IPS-NIHi11 (cell line): ENCODE data around the gene NRG3.
"Not testable (repeated sequence)": the region's sequence is repeated elsewhere in the genome, so short reads cannot be mapped to it uniquely, and the experiment has no call there.

Experiments
- DNase-seq: peaks from one replicate; pipeline ENCODE4 v3.0.0; 2012; ENCODE audit warnings: mixed read lengths, low spot score

The NRG3 gene

DNA sequence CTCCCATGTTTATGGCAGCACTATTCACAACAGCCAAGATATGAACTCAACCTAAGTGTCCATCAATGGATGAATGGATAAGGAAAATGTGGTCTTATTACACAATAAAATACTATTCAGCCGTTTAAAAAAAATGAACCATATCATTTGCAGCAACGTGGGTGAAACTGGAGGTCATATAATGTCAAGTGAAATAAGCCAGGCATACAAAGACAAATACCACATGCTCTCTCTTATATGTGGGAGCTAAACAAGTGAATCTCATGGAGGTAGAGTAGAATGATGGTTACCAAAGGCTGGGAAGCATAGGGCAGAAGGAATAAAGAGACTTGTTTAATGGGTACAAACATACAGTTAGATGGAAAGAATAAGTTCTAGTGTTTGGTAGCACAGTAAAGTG is 699.1 kb downstream of the NRG3 start:
- no peak for DNase-seq

DNA sequence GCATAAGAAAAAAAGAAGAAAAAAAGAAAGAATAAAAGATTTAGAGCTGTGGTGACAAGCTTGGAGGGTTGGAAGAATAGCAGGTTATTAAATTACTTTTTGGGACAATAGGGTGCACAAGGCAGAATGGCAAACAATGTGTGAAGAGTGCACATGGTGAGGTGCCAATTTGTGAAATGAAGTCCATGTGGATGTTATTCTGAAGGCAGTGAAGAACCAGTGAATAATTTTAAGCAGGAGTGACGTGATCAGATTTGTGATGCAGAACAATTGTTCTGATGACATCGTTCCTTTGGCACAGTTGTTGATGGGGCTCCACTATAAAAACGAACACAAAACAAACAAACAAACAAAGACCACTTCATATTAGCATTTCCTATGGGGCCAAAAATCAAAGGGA is 700.3 kb downstream of the NRG3 start:
- DNase-seq = no peak

DNA sequence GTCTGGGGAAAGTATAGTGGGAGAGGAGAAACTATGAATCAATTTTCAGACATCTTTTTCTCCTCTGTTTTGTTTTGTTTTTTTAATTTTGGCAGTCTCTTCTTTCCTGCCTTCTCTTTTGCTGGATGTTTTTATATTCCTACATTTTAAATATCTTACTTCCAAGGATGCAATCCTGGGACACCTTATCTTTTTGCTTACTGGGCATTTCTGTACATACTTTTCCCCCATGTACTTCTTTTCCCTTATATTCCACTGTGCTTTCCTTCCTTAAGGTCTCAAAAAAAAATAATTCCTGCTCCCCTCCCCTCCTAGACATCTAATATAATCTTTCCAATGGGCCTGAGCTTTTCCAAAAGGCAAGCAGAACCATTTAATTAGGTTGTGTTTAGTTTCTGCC is 701.1 kb downstream of the NRG3 start:
- DNase-seq = no peak

DNA sequence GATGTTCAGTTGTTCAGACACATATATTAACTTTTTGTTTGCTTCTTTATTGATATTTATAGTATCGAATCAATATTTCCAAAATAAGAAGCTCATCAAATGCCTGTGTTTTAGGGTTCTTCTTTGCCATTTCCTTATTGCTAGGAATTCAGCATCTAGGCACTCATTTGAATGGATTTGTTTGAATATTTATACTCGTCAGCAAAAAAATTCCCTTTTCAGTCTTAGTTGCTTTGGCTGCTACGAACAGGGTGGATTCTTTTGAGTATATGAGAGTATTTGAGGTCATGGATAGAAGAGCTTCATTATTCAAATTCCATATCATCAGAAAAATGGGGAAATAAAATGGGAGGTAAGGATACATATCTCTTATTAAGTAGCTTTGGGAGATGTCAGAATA is 706.9 kb downstream of the NRG3 start:
- DNase-seq = no peak

DNA sequence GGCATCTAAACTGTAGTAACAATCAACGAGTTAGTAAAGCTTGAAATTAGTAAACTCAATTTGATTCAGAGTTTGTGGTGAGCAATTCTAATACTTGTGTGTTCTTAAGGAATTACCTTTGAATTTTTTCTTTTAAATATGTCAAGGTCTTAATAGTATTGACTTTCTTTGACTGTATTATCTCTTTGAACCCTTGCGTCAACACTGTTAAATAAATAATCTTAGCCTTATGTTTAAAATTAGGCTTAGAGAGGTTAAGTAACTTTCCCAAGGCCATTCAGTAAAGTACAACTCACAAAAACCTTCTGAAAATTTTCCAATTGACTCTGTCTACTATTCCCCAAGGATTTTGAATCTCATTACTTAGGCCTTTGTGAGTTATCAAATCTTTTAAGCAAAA is 716.4 kb downstream of the NRG3 start:
- no peak for DNase-seq

DNA sequence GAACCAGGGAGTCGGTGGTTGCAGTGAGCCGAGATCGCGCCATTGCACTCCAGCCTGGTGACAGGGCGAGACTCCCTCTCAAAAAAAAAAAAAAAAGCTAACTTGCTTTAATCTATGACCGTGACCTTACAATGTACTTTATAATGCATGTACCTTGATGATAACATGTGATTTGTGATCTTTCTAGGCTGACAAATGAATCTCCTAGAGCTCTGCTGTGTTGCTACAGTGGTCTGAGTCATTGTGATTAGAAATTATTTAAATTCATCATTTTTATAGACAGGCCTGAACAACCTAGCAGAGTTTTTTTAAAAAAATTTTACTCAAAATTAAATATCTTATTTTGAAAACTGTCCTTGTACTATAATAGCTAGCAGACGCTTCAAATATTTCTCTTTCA is 722.8 kb downstream of the NRG3 start:
- DNase-seq = no peak

DNA sequence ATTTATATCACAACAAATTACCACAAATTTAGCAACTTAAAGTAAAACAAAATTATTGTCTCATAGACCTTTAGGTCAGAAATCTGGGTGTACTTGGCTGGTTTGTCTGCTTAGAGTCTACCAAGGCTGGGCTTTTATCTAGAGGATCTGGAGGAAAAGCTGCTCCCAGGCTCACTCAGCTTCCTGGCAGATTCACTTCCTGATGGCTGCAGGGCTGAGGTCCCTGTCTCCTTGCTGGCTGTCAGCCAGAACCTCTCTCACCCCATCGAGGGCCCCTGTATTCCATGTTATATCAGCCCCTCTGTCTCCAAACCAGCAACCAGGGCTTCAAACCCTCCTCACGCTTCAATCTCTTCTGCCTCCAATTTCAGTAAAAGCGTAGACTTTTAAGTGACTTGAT is 734.9 kb downstream of the NRG3 start:
- no peak for DNase-seq

DNA sequence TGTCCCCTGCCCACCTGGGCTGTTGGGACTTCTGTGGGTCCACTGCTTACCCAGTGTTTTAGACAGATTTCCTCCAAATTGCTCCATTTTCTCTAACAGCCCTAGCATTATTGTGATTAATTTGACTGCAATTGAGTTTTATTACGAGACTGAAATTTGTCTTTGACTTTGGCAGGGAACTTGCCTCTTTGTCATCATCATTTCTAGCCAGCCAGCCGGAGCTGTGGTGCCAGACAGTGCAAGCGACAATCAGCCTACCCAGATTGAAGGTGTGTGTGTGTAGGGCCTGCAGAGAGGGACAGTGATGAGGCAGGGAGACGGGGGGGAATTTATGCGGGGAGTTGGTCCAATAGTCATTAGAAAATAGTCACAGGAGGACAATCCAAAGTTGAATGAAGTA is 743.0 kb downstream of the NRG3 start:
- DNase-seq = no peak

DNA sequence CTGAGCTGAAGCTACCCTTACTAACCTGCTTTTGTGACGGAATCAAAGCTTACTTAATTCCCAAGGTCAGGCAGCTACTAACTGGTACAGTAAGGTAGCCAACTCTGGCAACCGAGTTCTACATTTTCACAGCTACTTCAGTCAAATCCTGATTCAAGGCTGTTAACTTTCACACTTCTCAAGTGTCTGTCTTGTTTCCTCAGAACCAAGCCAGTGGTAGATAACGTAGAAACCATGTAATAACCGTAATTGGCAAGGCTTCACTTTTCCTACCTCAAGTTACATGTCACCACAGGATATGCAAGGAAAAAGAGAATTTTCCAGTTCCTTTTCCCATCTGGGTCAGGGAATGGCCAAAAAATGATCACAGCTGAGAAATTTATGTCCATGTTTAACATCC is 746.7 kb downstream of the NRG3 start:
- DNase-seq = no peak

DNA sequence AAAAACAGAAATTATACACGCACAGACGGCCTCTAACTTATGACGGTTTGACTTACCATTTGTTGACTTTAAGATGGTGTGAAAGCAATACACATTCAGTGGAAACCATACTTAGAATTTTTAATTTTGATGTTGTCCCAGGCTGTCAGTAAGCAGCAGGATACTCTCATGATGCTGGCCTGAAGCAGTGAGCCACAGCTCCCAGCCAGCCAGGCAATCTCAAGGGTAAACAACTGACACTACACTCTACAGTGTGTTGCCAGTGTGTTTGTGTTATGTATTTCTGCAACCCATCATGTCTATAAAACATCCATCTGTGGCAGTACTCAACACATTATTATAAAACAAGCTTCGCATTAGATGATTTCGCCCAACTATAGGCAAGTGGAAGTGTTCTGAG is 747.5 kb downstream of the NRG3 start:
- no peak for DNase-seq

DNA sequence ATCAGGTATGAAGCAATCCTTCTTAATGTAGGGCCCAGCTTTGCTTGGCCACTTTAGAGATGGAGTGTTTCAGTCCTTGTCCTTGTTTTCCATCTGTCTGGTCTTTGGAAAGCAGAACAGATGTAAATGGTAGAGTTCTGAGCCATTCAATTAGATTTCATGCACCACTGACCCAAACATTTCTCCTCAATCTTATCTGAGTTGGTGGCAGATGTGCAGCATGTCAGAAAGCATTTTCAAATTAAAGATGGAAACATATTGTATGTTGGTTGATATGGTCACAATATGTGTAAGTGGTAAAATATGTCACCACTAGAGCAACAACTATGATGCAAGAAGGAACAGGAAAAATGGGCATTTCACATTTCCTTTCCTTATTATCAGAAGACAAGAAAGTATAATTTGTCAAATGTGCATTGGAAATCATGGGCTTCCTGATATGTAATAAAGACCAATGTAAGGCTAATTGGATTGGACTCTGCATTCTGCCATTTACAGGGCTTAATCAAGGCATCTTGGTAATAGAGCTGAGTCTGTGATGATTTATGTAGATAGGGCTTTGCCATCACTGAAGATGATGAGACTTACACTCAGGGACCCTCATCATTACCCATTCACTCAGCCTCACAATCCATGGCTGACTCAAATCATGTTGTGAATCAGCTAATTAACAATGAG is 750.7 kb downstream of the NRG3 start:
- DNase-seq = no peak

DNA sequence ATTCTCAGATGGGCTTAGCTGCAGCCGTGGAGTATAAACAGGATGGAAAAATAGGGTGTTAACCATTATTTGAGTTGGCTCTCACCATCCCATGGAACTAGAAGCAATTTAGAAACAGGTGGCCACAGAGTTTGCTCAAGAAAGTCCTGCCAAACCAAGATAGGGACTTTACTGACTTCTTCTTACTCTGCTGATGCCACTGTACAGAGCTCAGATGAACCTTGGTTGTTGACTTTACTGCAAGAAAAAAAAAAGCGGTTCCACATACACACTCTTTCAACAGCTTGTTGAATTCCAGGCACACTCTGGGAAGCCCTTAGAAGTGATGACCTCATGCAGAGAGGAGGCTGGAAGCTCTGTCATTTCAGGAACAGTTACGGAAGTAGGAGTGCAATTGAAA is 753.4 kb downstream of the NRG3 start:
- DNase-seq = no peak

DNA sequence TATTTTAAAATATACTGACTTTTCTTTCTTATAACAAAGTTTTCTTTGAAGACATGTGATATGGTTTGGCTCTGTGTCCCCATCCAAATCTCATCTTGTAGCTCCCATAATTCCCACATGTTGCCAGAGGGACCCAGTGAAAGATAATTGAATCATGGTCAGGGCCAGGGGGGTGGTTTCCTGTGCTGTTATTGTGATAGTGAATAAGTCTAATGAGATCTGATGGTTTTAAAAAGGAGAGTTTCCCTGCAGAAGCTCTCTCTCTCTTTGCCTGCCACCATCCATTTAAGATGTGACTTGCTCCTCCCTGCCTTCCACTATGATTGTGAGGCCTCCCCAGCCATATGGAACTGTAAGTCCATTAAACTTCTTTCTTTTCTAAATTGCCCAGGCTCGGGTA is 768.1 kb downstream of the NRG3 start:
- no peak for DNase-seq

DNA sequence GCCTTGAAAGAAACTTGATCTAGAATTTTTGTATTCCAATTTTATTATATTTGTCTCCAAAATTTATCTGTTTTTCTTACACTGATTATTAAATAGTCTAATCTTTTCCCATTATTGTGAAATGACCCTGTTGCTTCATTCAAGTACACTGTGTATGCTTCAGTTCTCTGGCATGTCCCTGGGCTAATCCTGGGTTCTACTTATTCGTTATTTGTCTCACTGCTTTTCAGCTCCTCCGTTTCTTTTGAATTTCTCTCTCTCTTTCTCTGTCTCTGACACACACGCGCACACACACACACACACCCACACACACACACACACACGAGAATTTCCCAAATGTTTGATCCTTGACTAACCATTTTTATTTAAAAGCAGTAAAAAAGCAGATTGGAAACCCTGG is 768.6 kb downstream of the NRG3 start:
- DNase-seq = no peak

DNA sequence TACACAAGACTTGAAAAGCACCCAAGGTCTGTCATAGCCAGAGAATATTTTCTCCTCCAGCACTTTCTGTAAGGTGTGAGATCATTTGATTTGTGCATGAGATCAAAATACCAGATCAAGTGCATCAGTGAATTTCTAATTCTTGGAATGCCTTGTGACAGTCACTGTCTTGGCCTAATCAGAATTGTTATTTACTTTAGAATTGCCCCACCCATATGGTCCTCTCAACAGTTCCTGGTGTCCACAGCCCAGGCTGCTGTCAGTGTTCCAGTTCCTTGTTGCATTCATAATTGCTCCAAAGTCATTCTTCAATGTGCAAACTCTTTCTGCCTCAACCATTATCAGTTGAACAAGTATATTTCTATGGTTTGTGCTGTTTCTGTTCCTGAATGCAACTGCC is 770.2 kb downstream of the NRG3 start:
- no peak for DNase-seq

DNA sequence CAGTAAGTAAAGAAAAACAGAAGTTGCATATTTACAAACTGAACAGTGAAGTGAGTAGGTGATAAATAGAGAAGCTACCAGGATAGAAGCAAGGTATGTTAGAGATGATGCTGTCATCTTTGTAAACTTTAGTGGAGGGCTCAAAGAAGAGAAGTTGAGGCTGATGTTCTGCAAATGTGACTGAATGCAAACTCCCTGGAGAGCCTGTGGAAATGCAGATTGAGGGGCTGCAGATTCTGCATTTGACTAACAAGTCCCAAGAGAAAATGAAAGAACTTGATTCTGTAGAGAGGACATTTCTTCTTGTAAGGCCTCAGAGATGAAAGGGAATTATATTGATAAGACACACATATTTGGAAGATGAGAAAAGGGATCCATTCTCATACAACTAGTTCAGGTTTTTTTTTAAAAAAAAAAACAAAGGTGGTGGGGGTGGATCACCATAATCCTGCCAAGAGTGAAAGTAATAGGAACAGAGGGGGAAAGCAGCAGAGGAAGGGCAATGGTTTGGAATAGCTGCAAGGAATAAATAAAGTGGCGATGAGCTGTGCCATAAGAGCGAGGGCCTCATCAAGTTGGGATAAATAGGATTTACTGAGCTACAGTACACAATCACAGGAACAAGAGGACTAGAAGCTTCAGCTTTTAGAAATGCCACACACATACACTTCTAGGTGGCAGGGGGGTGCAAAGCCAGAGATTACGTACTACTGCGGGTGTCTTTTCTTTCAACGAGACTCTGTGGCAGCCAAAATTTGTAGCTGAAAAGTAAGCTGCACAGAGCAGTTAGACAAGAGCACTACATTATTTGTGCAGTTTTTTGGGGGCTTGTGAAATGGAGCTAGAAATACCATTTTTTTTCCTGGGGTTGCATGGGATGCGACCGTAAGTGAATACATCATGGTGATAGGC is 778.5 kb downstream of the NRG3 start:
- peak; percentile 41 for DNase-seq

DNA sequence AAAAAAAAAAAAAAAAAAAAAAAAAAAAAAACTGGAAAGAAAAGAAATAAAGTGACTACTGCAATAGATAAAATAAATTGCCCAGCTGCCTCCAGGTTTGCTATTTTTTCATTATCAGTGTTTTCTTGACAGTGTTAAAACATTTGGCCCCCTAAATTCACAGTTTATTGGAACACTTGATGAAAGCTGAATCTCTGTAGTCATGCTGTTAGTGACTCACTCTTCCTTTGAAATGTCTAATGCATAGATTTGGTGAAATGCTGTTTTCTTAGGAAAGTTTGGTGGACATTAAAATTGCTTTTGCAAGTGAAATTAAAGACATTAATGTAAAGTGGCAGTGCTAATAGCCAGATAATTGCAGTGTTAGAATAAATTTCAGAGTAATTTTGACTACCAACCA is 785.2 kb downstream of the NRG3 start:
- DNase-seq = no peak

DNA sequence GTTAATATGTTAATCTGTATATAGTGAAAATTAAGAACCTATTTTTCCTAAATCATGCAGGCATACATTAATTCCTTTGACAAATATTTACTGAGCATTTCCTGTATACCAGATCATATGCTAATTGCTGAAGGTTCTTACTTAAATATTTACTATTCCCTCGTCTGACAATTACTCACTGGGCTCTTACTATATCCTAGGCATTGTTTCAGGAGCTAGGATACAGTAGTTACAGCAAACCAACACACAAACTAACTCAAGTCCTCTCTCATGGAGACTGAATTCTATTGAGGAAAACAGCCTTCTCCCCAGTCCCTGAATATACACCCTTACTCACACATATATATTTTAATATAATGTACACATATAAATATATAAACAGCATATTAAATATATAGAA is 786.0 kb downstream of the NRG3 start:
- DNase-seq = no peak

DNA sequence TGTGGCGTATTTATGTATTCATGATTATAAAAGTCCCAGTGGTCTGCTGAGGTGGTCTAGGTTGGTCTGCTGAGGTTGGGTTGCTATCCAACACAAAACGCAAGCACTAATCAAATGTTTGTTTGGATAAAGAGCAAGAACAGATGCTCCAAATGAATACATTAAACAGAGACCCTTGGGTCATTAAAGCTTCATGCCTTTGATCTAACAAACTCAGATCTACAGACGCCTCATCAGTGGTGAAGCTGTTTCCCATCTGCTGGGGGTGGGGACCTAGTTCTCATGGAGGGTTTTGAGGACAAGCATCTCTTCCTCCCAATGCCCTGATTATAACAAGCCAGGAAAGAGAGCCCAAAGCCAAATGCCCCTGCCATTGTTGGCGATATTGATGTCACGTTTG is 786.7 kb downstream of the NRG3 start:
- DNase-seq = no peak

DNA sequence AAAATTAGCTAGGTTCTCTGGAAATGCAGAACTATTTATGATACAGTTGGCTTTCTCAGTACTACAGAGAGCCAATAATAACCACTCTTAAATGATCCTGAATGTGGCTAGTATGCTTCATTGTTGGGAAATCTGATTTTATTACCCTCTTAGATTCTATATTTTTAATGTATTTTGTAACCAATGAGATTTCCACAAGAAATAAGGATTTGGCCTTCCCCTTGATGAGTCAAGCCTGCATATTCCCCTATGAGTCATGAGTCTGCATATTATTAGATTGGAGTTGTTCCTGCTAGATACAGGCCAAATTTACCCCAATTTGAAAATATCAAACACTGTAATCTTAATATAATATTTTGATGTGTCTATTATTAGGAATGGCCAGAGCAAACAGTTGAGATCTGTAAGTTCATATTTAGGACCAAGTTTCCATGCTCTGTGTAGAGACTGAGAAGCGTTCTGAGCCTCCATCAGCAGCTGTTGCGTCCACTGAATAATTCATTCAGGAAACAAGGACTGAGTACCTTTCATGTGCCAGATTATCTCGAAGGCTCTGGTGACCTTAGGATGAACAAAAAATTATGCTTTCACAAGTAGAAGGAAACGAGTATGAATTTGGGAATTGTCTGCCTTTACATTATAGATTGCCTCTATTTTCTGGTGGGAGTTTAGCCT is 793.4 kb downstream of the NRG3 start:
- no peak for DNase-seq

DNA sequence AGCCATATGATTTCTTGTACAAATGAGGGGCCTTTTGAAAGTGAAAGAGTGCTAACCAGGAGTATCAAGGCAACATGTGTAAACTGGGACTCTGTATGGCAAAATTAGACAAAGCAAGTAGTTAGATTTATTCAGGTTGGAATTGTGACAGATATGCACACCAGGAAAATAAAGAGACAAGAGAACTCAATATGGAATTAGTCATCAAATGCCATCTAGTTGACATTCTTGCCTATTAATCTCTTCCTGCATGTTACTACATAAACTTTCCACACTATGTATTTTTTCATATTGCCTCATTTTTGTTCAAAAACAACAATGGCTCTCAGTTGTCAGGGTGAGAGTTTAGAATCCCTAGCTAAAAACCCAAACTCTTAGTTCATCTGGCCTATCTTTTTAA is 799.0 kb downstream of the NRG3 start:
- DNase-seq = no peak

DNA sequence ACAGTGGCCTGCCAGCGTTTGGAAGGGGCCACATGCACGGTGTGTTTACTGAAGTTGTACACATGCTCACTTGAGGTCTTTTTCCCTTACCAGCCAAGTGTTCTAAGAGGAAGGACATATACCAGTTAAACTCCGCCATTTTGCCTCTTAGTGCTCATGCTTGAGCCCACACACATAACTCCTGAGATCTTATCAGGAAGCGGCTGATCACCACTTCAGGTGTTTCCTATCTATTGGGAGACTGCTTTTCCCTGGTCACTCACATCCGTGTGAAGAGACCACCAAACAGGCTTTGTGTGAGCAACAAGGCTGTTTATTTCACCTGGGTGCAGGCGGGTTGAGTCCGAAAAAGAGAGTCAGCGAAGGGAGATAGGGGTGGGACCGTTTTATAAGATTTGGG is 802.9 kb downstream of the NRG3 start:
- DNase-seq = not testable (repeated sequence)

DNA sequence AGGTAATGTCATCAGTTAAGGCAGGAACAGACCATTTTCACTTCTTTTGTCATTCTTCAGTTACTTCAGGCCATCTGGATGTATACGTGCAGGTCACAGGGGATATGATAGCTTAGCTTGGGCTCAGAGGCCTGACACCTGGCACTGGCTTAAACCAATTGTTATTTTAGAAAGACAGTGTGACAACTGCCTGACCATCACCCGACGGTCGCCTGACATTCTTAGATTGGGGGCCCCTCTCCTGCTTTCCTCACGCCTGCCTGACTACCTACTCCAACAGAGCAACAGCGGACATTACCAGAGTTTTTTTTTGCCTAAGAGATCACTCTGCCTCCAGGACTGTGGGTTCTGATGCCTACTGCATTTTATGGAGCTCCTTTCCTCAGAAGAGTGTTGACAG is 803.5 kb downstream of the NRG3 start:
- DNase-seq = not testable (repeated sequence)
